IgD-negative memory B cell (primary cell): ENCODE results near the gene HGFAC. TPM values are rescaled to one million over a fixed set of nuclear protein-coding genes. Genes with fewer than 3 reads are reported as not detected.
A peak's percentile ranks its signal among the peaks of the same experiment; 100 is the strongest.

Source experiments
- H3K27ac Mint-ChIP-seq, 3 donors: one replicate each; pipeline ENCODE4 v1.8.0; 2020 to 2022; ENCODE audit warnings: mild to moderate bottlenecking in 3 of 3, mixed read lengths in 3 of 3, moderate library complexity in 1 of 3
- H3K27me3 Mint-ChIP-seq: one replicate; pipeline ENCODE4 v1.8.0; 2021; ENCODE audit warnings: mixed read lengths
- H3K36me3 Mint-ChIP-seq: one replicate; pipeline ENCODE4 v1.8.0; 2020; ENCODE audit warnings: mild to moderate bottlenecking, mixed read lengths
- H3K4me1 Mint-ChIP-seq, 3 donors: one replicate each; pipeline ENCODE4 v1.8.0; 2020 to 2022; ENCODE audit warnings: mixed read lengths in 3 of 3, mild to moderate bottlenecking in 1 of 3
- H3K4me3 Mint-ChIP-seq, 4 donors: one replicate each; pipeline ENCODE4 v1.8.0; 2020 to 2022; ENCODE audit warnings: mild to moderate bottlenecking in 4 of 4, mixed read lengths in 4 of 4, moderate library complexity in 3 of 4
- H3K9me3 Mint-ChIP-seq, 3 donors: one replicate each; pipeline ENCODE4 v1.8.0; 2020 to 2021; ENCODE audit warnings: mixed read lengths in 3 of 3, mild to moderate bottlenecking in 1 of 3
- polyA plus RNA-seq: library from polyadenylated mRNA; unstranded; fragments of 300-500 nt; fragmentation: Illumina TruSeq; gene quantifications from one replicate; pipeline ENCODE4 v1.2.3, GENCODE V29; 2021

The HGFAC gene
- polyA plus RNA-seq, 1 donor from 2014 or later, result not detected

DNA sequence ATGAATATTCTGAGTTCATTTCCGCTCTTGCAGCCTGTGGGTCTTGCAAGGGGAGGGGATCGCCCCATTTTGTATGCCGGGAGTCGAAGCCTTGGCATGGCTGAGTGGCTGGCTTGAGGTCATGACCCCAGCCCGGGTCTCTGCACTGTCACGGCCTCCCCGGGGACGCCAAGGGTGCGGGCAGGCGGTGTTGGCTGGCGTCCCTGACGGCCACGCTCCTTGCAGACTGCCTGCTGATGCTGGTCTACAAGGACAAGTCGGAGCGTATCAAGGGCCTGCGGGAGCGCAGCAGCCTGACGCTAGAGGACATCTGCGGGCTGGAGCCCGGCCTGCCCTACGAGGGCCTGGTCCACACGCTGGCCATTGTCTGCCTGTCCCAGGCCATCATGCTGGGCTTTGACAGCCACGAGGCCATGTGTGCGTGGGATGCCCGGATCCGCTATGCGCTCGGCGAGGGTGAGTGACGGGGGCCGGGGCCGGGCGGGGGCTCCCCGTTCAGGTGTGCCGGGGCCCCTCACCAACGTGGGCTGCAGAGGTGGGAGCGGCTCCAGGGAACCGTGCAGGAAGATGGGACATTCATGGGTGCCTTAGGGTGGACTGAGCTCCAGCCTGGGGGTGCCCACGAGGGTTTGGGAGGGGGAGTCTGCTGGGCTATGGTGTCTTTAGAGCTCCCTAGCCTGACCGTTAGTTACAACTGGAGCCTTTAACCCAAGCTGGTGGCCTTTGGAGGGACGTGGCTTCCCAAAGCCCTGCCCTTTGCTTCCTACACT lies 31.6 kb downstream of the HGFAC start:
- Mint-ChIP-seq H3K27ac (peak overlapping the region in 1 of 3 donors; percentile 16), H3K4me3 (no peak overlapping the region), H3K9me3 (no peaks in the 10 kb centered on the region), H3K36me3 (no peaks in the 10 kb centered on the region), H3K27me3 (no peaks in the 10 kb centered on the region), H3K4me1 (no peaks in the 10 kb centered on the region)

GRCh38 chr4:3473996-3474765 lies 32.4 kb downstream of the HGFAC start:
- Mint-ChIP-seq H3K27ac (no peak overlapping the region), H3K4me1 (no peaks in the 10 kb centered on the region), H3K36me3 (no peaks in the 10 kb centered on the region), H3K27me3 (no peaks in the 10 kb centered on the region), H3K9me3 (no peaks in the 10 kb centered on the region), H3K4me3 (no peak overlapping the region)

DNA sequence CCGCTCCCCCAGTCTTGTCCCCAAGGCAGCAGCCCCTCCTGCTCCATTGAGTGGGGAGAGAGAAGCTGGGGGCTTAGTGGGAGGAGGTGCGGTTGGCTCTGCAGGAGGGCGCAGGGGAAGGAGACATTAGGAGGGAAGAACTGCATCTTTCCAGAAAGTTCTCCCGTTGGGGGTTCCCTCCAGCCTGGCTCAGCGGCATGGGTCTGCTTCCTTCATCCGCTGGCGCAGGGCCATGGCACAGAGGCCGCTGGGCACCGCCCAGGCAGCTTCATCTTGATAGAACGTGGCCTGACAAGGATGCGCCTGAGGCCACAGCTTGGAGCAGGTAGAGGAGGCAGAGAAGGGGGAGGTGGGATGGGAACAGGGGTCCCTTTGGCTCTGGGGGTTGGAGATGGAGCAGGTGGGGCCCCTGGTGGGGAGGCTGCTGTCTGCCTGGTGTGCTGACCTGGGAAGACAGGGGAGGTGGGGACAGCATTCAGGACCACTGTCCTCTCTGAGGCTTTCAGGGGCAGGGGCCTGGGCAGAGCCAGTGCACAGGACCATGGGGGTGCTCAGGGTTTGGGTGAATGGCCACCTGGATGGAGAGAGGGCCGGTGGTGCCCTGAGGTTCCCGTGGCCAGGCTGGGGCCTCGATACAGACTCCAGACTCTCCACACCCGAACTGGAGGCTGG lies 33.4 kb downstream of the HGFAC start:
- Mint-ChIP-seq H3K27ac (no peak overlapping the region), H3K9me3 (no peaks in the 10 kb centered on the region), H3K27me3 (no peaks in the 10 kb centered on the region), H3K36me3 (no peaks in the 10 kb centered on the region), H3K4me1 (no peaks in the 10 kb centered on the region), H3K4me3 (no peak overlapping the region)

DNA sequence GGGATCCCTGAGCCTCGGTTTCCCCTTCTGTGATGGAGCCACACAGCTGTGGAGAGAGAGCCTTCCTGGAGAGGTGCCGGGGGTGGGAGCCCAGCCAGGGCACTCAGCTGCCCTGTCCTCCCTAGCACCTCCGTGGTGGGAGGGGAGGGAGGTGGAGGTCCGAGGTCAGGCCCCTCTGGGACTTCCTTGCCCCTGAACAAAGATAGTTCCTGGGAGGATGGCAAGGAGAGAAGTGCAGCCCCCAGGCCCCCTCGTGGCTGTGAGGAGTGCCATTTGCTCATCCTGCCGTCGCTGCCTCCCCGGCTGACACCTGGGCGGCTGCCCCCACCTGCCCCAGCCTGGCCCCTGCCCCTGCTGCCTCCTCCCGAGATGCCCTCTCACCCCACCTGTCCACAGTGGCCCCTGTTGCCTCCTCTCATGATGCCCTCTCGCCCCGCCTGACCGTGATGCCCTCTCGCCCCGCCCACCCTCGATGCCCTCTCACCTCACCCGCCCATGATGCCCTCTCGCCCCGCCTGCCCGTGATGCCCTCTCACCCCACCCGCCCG lies 34.0 kb downstream of the HGFAC start:
- H3K4me3 Mint-ChIP-seq, result no peak overlapping the region
- H3K27me3 Mint-ChIP-seq, result peaks cover 2% of the 10 kb centered on the region
- H3K9me3 Mint-ChIP-seq, result no peaks in the 10 kb centered on the region
- no peak overlapping the region for H3K27ac Mint-ChIP-seq
- no peaks in the 10 kb centered on the region for H3K36me3 Mint-ChIP-seq
- H3K4me1 Mint-ChIP-seq, result peaks cover 4 to 5% (median 4%) of the 10 kb centered on the region in 3 donors

DNA sequence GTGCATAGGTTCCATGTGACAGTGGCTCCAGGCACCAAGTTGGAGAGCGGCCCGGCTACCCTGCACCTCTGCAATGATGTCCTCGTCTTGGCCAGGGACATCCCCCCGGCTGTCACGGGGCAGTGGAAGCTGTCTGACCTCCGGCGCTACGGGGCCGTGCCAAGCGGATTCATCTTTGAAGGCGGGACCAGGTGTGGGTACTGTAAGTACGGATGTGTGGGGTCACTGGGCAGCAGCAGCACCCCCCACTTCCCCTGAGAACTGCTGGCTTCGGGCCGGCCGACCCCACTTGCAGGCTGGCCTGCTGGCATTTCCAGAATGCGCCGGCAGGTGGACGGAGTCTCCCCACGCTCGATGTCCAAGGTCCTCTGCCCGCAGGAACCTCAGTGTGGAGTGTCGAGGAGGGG lies 34.6 kb downstream of the HGFAC start:
- no peaks in the 10 kb centered on the region for H3K9me3 Mint-ChIP-seq
- H3K36me3 Mint-ChIP-seq, result no peaks in the 10 kb centered on the region
- peaks cover 2% of the 10 kb centered on the region for H3K27me3 Mint-ChIP-seq
- H3K4me3 Mint-ChIP-seq, result no peak overlapping the region
- H3K27ac Mint-ChIP-seq, result no peak overlapping the region
- peaks cover 4 to 8% (median 7%) of the 10 kb centered on the region in 3 donors for H3K4me1 Mint-ChIP-seq

GRCh38 chr4:3476936-3477749 lies 35.4 kb downstream of the HGFAC start:
- H3K9me3 Mint-ChIP-seq, result no peaks in the 10 kb centered on the region
- H3K27ac Mint-ChIP-seq, result peak overlapping the region in 1 of 3 donors; percentile 50
- peaks cover 7 to 9% (median 8%) of the 10 kb centered on the region in 3 donors for H3K4me1 Mint-ChIP-seq
- H3K36me3 Mint-ChIP-seq, result no peaks in the 10 kb centered on the region
- H3K27me3 Mint-ChIP-seq, result peaks cover 2% of the 10 kb centered on the region
- H3K4me3 Mint-ChIP-seq, result no peak overlapping the region

- H3K27me3 Mint-ChIP-seq, result peaks cover 2% of the 10 kb centered on the region
- H3K4me1 Mint-ChIP-seq, result peaks cover 7 to 9% (median 8%) of the 10 kb centered on the region in 3 donors
- H3K4me3 Mint-ChIP-seq, result no peak overlapping the region
- H3K36me3 Mint-ChIP-seq, result no peaks in the 10 kb centered on the region
- no peak overlapping the region for H3K27ac Mint-ChIP-seq
- H3K9me3 Mint-ChIP-seq, result no peaks in the 10 kb centered on the region
Observed at GRCh38 chr4:3477750-3478430, 36.1 kb downstream of the HGFAC start.

DNA sequence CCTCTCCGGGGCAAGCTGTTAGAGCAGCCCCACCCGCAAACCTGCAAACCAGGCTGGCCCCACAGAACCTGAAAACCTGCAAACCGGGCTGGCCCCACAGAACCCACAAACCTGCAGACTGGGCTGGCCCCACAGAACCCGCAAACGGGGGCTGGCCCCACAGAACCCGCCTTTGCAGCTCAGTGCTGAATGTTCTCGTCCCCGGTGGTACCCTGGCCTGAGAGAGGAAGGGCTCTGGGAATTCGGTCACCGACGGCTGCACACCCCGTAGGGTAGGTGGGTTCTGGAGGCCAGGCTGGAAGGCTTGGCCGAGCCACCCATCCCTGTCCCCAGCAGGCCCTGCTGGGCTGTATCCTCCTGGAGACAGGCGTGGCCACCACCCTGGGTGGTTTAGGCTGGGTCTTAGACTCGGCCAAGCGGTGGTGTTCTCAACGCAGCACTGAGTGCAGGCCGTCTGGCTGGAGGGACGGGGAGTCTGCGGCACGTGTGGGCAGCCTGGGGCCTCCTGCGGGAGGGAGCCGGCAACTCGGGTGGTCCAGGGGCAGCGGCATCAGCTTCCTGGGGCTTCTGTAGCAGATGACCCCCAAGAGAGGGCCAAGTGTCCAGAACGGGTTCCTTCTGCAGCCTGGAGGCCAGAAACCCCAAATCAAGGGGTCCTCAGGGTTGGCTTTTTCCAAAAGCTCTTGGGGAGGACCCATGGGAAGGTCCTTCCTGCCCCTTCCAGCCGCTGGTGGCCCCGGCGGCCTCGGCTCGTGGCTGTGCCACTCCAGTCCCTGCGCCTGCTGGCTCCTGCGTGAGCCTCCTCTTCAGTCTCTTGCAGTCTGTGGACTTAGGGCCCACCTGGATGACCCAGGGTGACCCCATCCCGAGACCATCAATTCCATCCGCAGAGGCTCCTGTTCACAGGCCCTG lies 36.9 kb downstream of the HGFAC start:
- Mint-ChIP-seq H3K4me1 (peaks cover 7 to 9% (median 8%) of the 10 kb centered on the region in 3 donors), H3K27me3 (peaks cover 2% of the 10 kb centered on the region), H3K27ac (no peak overlapping the region), H3K9me3 (no peaks in the 10 kb centered on the region), H3K36me3 (no peaks in the 10 kb centered on the region), H3K4me3 (no peak overlapping the region)

DNA sequence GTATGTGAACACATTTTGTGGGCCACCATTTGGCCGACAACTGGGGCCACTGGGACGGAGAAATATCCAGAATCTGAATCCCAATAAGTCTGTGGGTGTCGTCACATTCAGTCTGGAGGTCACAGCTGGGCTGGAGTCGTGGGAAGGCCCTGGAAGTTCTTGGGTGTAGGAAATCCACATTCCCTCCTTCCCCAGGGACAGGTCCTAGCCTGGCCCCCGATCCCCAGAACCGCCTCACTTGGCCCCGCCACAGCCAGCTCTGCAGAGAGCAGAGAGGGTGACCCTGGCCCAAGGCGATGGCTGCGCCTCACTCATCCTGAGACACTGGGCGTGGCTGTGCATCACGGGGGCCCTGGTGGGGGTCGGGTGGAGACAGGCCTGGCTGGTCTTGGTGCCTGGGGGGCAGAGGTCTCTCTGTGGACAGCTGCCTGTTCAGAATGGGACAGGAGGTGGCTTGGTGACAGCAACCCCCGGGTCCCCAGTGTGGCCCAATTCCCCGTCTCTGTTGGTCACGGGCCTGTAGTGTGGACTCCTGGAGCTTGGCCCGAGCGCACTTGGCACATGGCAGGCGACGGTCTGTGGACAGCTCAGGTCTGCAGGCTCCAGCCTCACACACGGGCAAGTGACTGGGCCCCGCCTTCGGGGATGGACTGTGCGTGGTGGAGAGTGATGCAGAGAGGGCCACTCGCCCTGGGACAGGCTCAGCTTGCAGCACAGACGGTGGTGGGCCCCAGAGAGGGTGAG lies 37.8 kb downstream of the HGFAC start:
- peaks cover 7 to 9% (median 8%) of the 10 kb centered on the region in 3 donors for H3K4me1 Mint-ChIP-seq
- no peaks in the 10 kb centered on the region for H3K36me3 Mint-ChIP-seq
- H3K27ac Mint-ChIP-seq, result no peak overlapping the region
- H3K27me3 Mint-ChIP-seq, result peaks cover 2% of the 10 kb centered on the region
- no peaks in the 10 kb centered on the region for H3K9me3 Mint-ChIP-seq
- H3K4me3 Mint-ChIP-seq, result no peak overlapping the region

- H3K4me1 Mint-ChIP-seq, result peaks cover 7 to 9% (median 8%) of the 10 kb centered on the region in 3 donors
- H3K27me3 Mint-ChIP-seq, result peaks cover 2% of the 10 kb centered on the region
- H3K4me3 Mint-ChIP-seq, result peak overlapping the region; percentile 47 to 76 (median 53)
- H3K9me3 Mint-ChIP-seq, result no peaks in the 10 kb centered on the region
- no peaks in the 10 kb centered on the region for H3K36me3 Mint-ChIP-seq
- peak overlapping the region in 2 of 3 donors; percentile 47 to 92 for H3K27ac Mint-ChIP-seq
Observed at GRCh38 chr4:3480528-3481112, 38.9 kb downstream of the HGFAC start.

GRCh38 chr4:3481113-3481531 lies 39.4 kb downstream of the HGFAC start:
- no peaks in the 10 kb centered on the region for H3K9me3 Mint-ChIP-seq
- H3K36me3 Mint-ChIP-seq, result no peaks in the 10 kb centered on the region
- H3K4me1 Mint-ChIP-seq, result peaks cover 7 to 9% (median 8%) of the 10 kb centered on the region in 3 donors
- H3K27ac Mint-ChIP-seq, result peak overlapping the region in 1 of 3 donors; percentile 92
- H3K4me3 Mint-ChIP-seq, result peak overlapping the region in 3 of 4 donors; percentile 47 to 76 (median 56)
- H3K27me3 Mint-ChIP-seq, result peaks cover 2% of the 10 kb centered on the region

GRCh38 chr4:3481783-3482393 lies 40.1 kb downstream of the HGFAC start:
- Mint-ChIP-seq H3K27ac (peak overlapping the region in 1 of 3 donors; percentile 72), H3K9me3 (no peaks in the 10 kb centered on the region), H3K36me3 (no peaks in the 10 kb centered on the region), H3K4me1 (peaks cover 11 to 14% (median 13%) of the 10 kb centered on the region in 3 donors), H3K4me3 (peak overlapping the region in 1 of 4 donors; percentile 76), H3K27me3 (peaks cover 2% of the 10 kb centered on the region)
